Caco-2 (cell line): ENCODE measurements around the gene DNAH7. TPM values are rescaled to one million over a fixed set of nuclear protein-coding genes. Genes with fewer than 3 reads are reported as not detected.

ENCODE experiments used
- BruUV-seq: library from RNA; stranded (reverse); fragments of 400-500 nt; replicated peaks from 2 replicates; lab custom pipeline; 2021; lab: Mats Ljungman, UMichigan
- CTCF ChIA-PET: fragments of 300-600 bp; sonication (Branson Sonifier 250); formaldehyde crosslinking; loops from one replicate; lab custom pipeline; 2022; ENCODE audit warnings: antibody characterized with exemption; lab: Charles Lee
- POLR2A ChIA-PET: fragments of 300-600 bp; sonication (Branson Sonifier 250); formaldehyde crosslinking; loops from one replicate; lab custom pipeline; 2022; ENCODE audit warnings: antibody characterized with exemption; lab: Charles Lee
- DNase-seq, 2 experiments: peaks; one replicate each; pipeline versions ENCODE4 v3.0.0 to v3.0.0-alpha.2; 2020 to 2022
- H3K27me3 ChIP-seq: replicated peaks from 2 replicates; pipeline ENCODE4 v1.6.0; 2011; ENCODE audit warnings: low read length; ENCODE audit not compliant: control insufficient read depth, insufficient read depth
- H3K36me3 ChIP-seq: 2 replicates; pipeline ENCODE4 v1.5.1; 2011; ENCODE audit warnings: low read length; ENCODE audit not compliant: control insufficient read depth, insufficient read depth
- H3K4me1 ChIP-seq: fragments of 250-450 bp; sonication (Bioruptor Pico); 2 replicates; pipeline ENCODE4 v1.5.1; 2020; ENCODE audit warnings: mild to moderate bottlenecking
- H3K4me3 ChIP-seq: 2 replicates; pipeline ENCODE4 v1.5.1; 2011; ENCODE audit warnings: low read depth, mild to moderate bottlenecking, control low read depth, low read length
- H3K9me3 ChIP-seq: fragments of 250-450 bp; sonication (Bioruptor Pico); 2 replicates; pipeline ENCODE4 v1.5.1; 2020; ENCODE audit warnings: mild to moderate bottlenecking, moderate library complexity
- H3K27ac Mint-ChIP-seq: one replicate; pipeline ENCODE4 v1.8.0; 2022; ENCODE audit warnings: mixed read lengths; ENCODE audit not compliant: unreplicated experiment
- H3K27me3 Mint-ChIP-seq: one replicate; pipeline ENCODE4 v1.8.0; 2022; ENCODE audit warnings: mixed read lengths; ENCODE audit not compliant: insufficient read depth, unreplicated experiment
- H3K36me3 Mint-ChIP-seq: one replicate; pipeline ENCODE4 v1.8.0; 2022; ENCODE audit warnings: mild to moderate bottlenecking, mixed read lengths; ENCODE audit not compliant: insufficient read depth, unreplicated experiment
- H3K4me1 Mint-ChIP-seq: one replicate; pipeline ENCODE4 v1.8.0; 2022; ENCODE audit warnings: low read depth, mixed read lengths; ENCODE audit not compliant: unreplicated experiment
- H3K4me3 Mint-ChIP-seq: one replicate; pipeline ENCODE4 v1.8.0; 2022; ENCODE audit warnings: mild to moderate bottlenecking, moderate library complexity, mixed read lengths; ENCODE audit not compliant: unreplicated experiment
- H3K9me3 Mint-ChIP-seq: one replicate; pipeline ENCODE4 v1.8.0; 2022; ENCODE audit warnings: mixed read lengths; ENCODE audit not compliant: unreplicated experiment
- CTCF ChIP-seq, 2 experiments: fragments of 200-600 bp in 1 of 2; IDR thresholded peaks; 1 replicate in 1 of 2; 2 replicates in 1 of 2; pipeline versions ENCODE4 v1.5.1 to v1.8.0; 2011 to 2022; ENCODE audit warnings: antibody characterized with exemption in 1 of 2, control low read depth in 1 of 2, inconsistent platforms in 1 of 2, low read depth in 1 of 2, low read length in 1 of 2, mild to moderate bottlenecking in 1 of 2, moderate library complexity in 1 of 2; ENCODE audit not compliant: insufficient read depth in 1 of 2, severe bottlenecking in 1 of 2, unreplicated experiment in 1 of 2
- intact Hi-C: fragments of 100-400 bp; cut with micrococcal nuclease; formaldehyde crosslinking; loops from one replicate; pipeline ENCODE4 v1.10.0; 2022; ENCODE audit not compliant: unreplicated experiment
- total RNA-seq: library from RNA; stranded (reverse); gene quantifications from 2 replicates; pipeline ENCODE4 v1.2.3, GENCODE V29; 2022

DNAH7 gene
- total RNA-seq, 1 experiment from 2014 or later = 0.16 TPM

GRCh38 chr2:195864316-195864715, 204.3 kb downstream of the DNAH7 start:
- Histone ChIP-seq H3K9me3 (no peaks in the 10 kb centered on the region), H3K36me3 (no peaks in the 10 kb centered on the region), H3K4me3 (no peak overlapping the region), H3K27me3 (no peaks in the 10 kb centered on the region), H3K4me1 (no peaks in the 10 kb centered on the region)
- Mint-ChIP-seq H3K4me3 (no peak overlapping the region), H3K36me3 (no peaks in the 10 kb centered on the region), H3K27me3 (peaks cover 2% of the 10 kb centered on the region), H3K4me1 (no peaks in the 10 kb centered on the region), H3K27ac (no peak overlapping the region), H3K9me3 (no peaks in the 10 kb centered on the region)
- TF ChIP-seq CTCF (IDR thresholded peaks at IDR 0.05; ENCODE audit: insufficient read depth in 1 of 2, low read depth in 1 of 2, low read length in 1 of 2, severe bottlenecking in 1 of 2, unreplicated experiment in 1 of 2) = no peak
- ChIA-PET POLR2A (no interaction called here), CTCF (no interaction called here)
- no peak for DNase-seq
- intact Hi-C loops = no loop called here
- BruUV-seq = no TSS peak

GRCh38 chr2:195863564-195863963, 205.1 kb downstream of the DNAH7 start:
- intact Hi-C loops = no loop called here
- Mint-ChIP-seq H3K4me1 (no peaks in the 10 kb centered on the region), H3K27me3 (peaks cover under 1% of the 10 kb centered on the region), H3K27ac (no peak overlapping the region), H3K9me3 (no peaks in the 10 kb centered on the region), H3K36me3 (no peaks in the 10 kb centered on the region), H3K4me3 (no peak overlapping the region)
- H3K9me3 ChIP-seq = no peaks in the 10 kb centered on the region
- H3K27me3 ChIP-seq = no peaks in the 10 kb centered on the region
- CTCF ChIA-PET = no interaction called here
- POLR2A ChIA-PET = no interaction called here
- DNase-seq = no peak
- no peaks in the 10 kb centered on the region for H3K36me3 ChIP-seq
- no peak overlapping the region for H3K4me3 ChIP-seq
- no peaks in the 10 kb centered on the region for H3K4me1 ChIP-seq
- BruUV-seq = no TSS peak
- no peak for TF ChIP-seq CTCF (IDR thresholded peaks at IDR 0.05; ENCODE audit: insufficient read depth in 1 of 2, low read depth in 1 of 2, low read length in 1 of 2, severe bottlenecking in 1 of 2, unreplicated experiment in 1 of 2)

- intact Hi-C loops = no loop called here
- CTCF ChIA-PET = no interaction called here
These were observed 205.5 kb downstream of the DNAH7 start for GRCh38 chr2:195863121-195863520.

More at GRCh38 chr2:195863121-195863520, 205.5 kb downstream of the DNAH7 start:
- POLR2A ChIA-PET = no interaction called here
- Histone ChIP-seq H3K27me3 (no peaks in the 10 kb centered on the region), H3K4me3 (no peak overlapping the region), H3K9me3 (no peaks in the 10 kb centered on the region), H3K36me3 (no peaks in the 10 kb centered on the region), H3K4me1 (no peaks in the 10 kb centered on the region)
- peaks cover 3% of the 10 kb centered on the region for H3K27me3 Mint-ChIP-seq
- no peak overlapping the region for H3K27ac Mint-ChIP-seq
- no peaks in the 10 kb centered on the region for H3K36me3 Mint-ChIP-seq
- H3K9me3 Mint-ChIP-seq = no peaks in the 10 kb centered on the region
- BruUV-seq = no TSS peak
- H3K4me3 Mint-ChIP-seq = no peak overlapping the region
- no peak for DNase-seq
- TF ChIP-seq CTCF (IDR thresholded peaks at IDR 0.05; ENCODE audit: insufficient read depth in 1 of 2, low read depth in 1 of 2, low read length in 1 of 2, severe bottlenecking in 1 of 2, unreplicated experiment in 1 of 2) = no peak
- no peaks in the 10 kb centered on the region for H3K4me1 Mint-ChIP-seq
